ENCODE measurements around the gene POFUT2.

- TF ChIP-seq CTCF (conservative IDR thresholded peaks at IDR 0.05; ENCODE audit: low read depth, low read length), result no peak
- no peak for TF ChIP-seq EZH2 (IDR thresholded peaks at IDR 0.05; ENCODE audit: low read length, unreplicated experiment)
These were observed 49.2 kb upstream of the POFUT2 start for GRCh38 chr21:45336870-45337269.

Measured in PC-3 (cell line).